Neural cell (in vitro differentiated cells): ENCODE measurements around the gene SDC3.

Experiments
- CTCF ChIP-seq: fragments of 450-650 bp; IDR thresholded peaks from 2 replicates; pipeline ENCODE4 v1.5.1; 2014; ENCODE audit warnings: antibody characterized with exemption, mild to moderate bottlenecking, moderate library complexity; ENCODE audit not compliant: poor library complexity, severe bottlenecking
- EP300 ChIP-seq: fragments of 450-650 bp; conservative IDR thresholded peaks from 2 replicates; pipeline ENCODE4 v1.6.1; 2014; ENCODE audit warnings: antibody characterized with exemption, mild to moderate bottlenecking, moderate library complexity; ENCODE audit not compliant: poor library complexity, severe bottlenecking
- SMC3 ChIP-seq: fragments of 450-650 bp; conservative IDR thresholded peaks from 2 replicates; pipeline ENCODE4 v1.6.1; 2014; ENCODE audit warnings: antibody characterized with exemption, mild to moderate bottlenecking, moderate library complexity; ENCODE audit not compliant: poor library complexity

GRCh38 chr1:30887485-30888315 lies 20.9 kb downstream of the SDC3 start:
- TF ChIP-seq EP300 (no peak), SMC3 (no peak), CTCF (no peak)
